GM12872 (cell line): ENCODE measurements around the gene ECT2L.

Source experiments
- CTCF ChIP-seq: IDR thresholded peaks from 3 replicates; pipeline ENCODE4 v1.5.1; 2011; ENCODE audit warnings: low read depth, mild to moderate bottlenecking, low read length, moderate library complexity; ENCODE audit not compliant: insufficient read depth

The ECT2L gene

GRCh38 chr6:138914701-138915100 lies 118.8 kb downstream of the ECT2L start:
- TF ChIP-seq CTCF: no peak

GRCh38 chr6:138920906-138921305 lies 125.0 kb downstream of the ECT2L start:
- no peak for TF ChIP-seq CTCF

GRCh38 chr6:138923561-138923960 lies 127.7 kb downstream of the ECT2L start:
- no peak for TF ChIP-seq CTCF

GRCh38 chr6:138925806-138926205 lies 129.9 kb downstream of the ECT2L start:
- TF ChIP-seq CTCF: no peak

DNA sequence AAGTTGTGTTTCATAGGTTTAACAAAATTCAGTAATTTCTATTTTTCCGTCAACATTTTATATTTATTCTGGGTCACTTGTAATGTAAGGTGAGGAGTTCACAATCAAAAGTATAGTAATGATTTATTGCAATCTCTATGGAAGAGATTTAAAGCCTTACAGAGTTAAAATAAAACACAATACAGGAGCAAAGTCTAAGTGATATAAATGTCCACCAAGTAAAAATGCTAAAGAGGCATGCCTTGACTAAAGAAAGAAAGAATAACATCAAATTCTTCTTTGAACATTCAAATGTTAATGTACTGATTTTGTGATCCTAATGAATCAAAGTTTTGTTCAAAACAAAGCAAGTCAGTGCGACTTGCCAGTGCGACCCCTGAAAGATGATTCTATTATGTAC lies 130.7 kb downstream of the ECT2L start:
- TF ChIP-seq CTCF: no peak

DNA sequence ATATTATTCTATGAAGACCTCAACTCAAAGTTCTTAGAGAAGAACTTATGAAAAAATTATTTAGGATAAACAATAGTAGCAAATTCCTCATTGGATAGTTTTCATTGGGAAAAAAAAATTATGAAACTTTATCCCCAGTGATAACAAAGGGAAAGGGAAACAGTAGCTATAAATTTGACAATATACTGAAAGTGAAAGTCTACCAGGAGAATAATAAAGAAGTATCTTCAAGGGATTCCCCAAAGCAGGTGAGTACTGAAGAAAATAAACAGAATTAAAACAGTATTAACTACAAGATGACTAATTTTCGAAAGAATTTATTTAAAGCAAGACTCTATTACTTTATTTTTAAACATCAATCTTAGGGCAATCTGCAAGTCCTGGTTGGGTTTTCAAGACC lies 135.8 kb downstream of the ECT2L start:
- TF ChIP-seq CTCF: no peak

DNA sequence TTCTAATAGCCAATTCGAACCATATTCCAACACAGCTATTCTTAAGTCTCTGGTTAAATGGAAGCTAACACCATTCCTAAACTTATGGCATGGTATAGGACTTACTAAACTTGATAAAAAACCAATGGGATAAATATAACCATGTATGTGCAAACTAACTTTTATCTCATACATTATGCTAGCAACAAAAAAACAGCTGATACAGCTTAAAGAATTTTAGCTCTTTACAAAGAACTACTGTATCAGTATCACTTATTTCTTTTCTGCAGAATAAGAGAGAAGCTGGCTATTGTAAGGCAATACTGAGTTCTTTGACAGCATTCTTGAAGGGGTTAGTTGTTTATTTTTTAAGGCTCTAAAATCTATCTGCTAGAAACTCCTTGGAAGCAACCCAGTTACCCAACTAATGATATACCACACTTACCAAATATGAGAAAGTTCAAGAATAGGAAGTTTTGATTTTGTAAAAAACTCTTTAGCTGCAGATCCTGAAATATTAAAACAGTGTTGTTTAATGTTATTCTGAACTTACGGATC lies 147.3 kb downstream of the ECT2L start:
- TF ChIP-seq CTCF: no peak
